ENCODE results near the gene BICD1.
A peak's percentile ranks its signal among the peaks of the same experiment; 100 is the strongest.
"Not testable (repeated sequence)": the region's sequence is repeated elsewhere in the genome, so short reads cannot be mapped to it uniquely, and the experiment has no call there.

BICD1 gene
- total RNA-seq, result 8.2 to 10.1 reads per million in 2 donors

- peak; percentile 62 for DNase-seq
Measured at GRCh38 chr12:32106517-32107358, at the start of gene BICD1. Gene BICD1, plus strand, starts transcription at chr12:32106847. Its CDS starts 485 bp downstream, at chr12:32107332.

DNA sequence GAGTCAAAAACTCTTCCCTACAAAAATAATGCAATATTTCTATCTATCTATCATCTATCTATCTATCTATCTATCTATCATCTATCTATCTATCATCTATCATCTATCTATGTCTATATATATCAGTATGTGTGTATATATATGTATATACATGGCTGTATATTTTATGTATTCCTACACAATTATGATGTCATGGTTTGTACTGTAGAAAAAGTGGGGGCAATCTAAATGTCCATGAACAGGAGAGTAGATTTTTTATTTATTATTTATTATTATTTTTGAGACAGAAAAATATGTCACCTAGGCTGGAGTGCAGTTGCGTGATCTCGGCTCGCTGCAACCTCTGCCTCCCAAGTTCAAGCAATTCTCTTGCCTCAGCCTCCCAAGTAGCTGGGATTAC, 45.6 kb upstream of the BICD1 start:
- DNase-seq, result no peak

DNA sequence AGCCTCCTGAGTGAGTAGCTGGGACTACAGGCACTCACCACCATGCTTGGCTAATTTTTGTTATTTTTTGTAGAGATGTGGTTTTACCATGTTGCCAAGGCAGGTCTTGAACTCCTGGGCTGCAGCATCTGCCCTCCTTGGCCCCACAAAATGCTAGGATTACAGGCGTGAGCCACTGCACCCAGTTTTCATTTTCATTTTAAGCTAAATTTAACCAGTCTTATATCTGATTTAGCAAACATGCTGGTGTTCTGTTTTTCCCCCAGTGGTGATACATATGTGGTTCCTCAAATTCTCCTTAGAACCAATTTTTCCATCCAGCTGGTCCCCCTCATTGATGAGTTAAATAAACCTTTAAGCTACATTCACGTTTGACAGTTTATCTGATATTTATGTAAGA, 43.8 kb upstream of the BICD1 start:
- no peak for DNase-seq

DNA sequence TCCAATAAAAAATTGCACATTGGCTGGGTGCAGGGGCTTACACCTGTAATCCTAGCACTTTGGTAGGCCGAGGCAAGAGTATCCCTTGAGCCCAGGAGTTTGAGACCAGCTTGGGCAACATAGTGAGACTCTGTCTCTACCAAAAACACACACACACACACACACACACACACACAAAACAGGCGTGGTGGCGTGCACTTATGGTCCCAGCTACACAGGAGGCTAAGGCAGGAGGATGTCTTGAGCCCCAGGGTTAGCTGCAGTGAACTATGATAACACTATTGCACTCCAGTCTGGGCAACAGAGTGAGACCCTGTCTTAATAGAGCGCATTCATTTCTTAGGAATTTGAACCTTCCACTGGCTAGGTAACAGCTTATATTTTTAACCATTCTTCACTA, 42.9 kb upstream of the BICD1 start:
- DNase-seq, result no peak

DNA sequence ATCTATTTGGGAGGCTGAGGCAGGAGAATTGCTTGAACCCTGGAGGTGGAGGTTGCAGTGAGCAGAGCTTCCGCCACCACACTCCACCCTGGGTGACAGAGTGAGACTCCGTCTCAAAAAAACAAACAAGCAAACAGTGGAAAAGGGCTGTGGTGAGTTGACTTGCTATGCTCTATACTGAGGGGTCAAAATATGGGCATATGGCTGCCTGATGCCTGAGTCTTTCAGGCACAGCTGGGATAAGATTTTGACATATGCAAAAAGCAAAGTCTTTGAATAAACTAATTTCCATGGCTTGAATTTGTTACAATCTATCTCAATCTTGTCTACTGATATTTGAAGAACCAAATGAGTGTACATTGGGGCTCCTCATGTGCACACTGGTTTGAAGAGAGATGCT, 40.4 kb upstream of the BICD1 start:
- DNase-seq, result no peak

- DNase-seq, result no peak
Measured at GRCh38 chr12:32069071-32069470, 37.6 kb upstream of the BICD1 start.

DNA sequence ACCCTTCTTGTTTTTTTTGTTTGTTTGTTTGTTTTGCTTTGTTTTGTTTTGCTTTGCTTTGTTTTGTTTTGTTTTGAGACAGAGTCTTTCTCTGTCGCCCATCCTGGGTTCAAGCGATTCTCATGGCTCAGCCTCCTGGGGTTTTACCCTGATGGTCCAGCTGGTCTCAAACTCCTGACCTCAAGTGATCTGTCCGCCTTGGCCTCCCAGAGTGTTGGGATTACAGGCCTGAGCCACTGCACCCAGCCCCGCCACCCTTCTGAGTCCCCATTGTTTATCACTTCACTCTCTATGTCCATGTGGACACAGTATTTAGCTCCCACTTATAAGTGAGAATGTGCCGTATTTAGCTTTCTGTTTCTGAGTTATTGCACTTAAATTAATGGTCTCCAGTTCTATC, 36.9 kb upstream of the BICD1 start:
- no peak for DNase-seq

GRCh38 chr12:32070370-32070769, 36.3 kb upstream of the BICD1 start:
- DNase-seq, result no peak

- DNase-seq, result no peak
Measured at GRCh38 chr12:32072102-32072501, 34.5 kb upstream of the BICD1 start.

GRCh38 chr12:32074432-32074831, 32.2 kb upstream of the BICD1 start:
- DNase-seq, result no peak

- no peak for DNase-seq
Measured at GRCh38 chr12:32076941-32077340, 29.7 kb upstream of the BICD1 start.

GRCh38 chr12:32080435-32080834, 26.2 kb upstream of the BICD1 start:
- DNase-seq, result no peak

DNA sequence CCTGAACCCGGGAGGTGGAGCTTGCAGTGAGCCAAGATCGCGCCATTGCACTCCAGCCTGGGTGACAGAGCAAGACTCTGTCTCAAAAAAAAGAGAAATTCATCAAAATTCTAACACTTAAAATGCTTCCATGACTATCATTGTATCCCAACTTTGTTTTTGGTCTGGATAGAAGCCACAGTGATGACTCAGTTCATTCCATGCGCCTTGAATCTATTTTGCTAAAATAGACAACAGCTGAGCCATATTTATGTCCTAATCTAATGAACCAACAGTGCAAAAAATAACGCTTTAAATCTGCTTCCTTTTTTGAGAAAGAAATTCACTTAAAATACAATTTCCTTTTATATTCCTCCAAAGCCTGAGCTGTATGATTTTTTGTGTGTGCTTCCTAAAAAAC, 23.2 kb upstream of the BICD1 start:
- no peak for DNase-seq

- no peak for DNase-seq
Measured at GRCh38 chr12:32084017-32084688, 22.5 kb upstream of the BICD1 start.

DNA sequence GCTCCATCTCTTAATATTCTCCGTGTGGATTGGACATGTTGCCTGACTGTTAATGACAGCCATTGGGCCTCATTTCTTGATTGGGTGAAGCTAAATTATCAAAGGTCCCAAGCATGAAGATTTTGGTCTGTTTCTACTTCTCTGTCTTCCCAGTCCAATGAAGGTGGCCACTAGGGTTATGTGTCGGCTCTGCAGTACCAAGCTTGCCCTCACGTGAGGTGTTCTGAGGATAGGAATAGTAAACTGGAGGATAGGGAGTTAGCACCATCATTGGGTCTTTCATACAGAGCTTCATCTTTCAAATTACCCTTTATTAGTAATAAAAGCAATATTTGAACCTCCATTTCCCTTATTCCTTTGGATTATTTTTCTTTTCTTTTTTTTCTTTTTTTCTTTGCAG, 21.9 kb upstream of the BICD1 start:
- no peak for DNase-seq

DNA sequence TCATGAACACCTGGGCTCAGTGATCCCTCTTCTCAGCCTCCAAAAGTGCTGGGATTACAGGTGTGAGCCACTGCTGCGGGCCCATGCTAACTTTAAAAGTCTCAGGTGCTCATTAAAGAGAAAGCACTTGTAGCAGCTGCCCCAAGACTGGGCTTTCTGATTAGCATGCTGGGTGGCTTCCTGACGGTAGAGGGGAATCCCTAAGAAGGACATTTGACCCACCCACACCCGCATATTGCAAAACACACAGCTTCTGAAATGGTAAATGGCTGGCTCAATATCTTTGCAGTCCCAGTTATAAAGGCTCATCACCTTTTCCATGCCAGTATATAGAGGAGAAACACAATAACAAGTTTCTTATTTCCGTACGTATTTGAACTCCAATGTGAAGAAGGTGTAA, 19.3 kb upstream of the BICD1 start:
- DNase-seq, result no peak

DNA sequence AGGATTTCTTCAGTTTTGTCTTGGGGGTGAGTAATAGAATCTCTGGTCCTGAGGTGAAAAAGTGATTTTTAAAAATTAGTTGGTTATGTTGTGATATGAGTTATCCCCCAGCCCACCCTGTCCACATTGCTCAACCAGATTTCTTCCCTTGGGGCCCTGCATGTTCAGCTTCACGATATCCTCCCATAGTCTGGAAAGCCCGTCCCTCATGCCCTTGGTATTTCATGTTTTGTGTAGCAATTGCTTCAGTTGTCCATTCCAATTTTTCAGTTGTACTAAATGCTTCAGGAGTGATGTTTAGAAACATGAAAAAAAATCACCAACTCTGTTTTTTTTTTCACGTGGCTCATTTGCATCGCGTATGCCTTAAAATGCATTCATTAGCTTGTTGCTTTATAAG, 17.5 kb upstream of the BICD1 start:
- DNase-seq, result no peak

DNA sequence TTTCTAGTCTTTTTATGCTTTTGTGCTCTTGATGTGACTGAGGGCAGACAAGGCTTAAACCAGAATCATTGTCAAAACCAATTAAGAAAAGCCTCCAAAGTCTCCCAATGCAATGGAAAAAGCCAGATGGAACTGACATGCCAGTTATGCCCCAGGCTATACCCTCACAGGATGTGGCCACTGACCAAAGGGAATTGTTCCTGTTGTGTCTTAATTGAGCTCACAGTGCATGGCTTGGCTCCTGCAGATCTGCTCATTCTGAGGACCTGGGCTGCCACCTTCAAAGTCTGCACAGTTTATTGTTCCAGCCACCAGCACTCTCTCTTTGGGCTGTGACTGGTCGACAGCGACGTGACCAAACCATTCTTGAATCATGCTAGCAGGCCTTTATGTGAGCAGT, 17.1 kb upstream of the BICD1 start:
- no peak for DNase-seq

DNA sequence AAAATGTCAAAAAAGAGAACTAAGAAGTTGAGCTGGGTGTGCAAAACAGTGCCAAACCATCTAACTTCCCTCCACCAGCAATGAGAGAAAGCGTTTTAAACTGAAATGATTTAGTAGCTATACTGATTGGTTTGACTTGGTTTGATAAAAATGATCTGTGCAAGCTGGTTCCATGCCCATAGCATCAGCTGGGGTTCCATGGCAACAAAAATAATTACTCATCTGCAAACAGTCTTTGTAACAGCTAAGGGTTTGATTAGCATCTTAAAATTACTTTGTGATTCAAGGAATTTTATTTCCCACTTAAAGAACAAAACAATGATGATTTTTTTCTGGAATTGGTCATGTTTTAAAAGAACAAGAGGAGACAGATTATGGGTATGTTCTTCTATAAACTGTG, 15.0 kb upstream of the BICD1 start:
- no peak for DNase-seq

DNA sequence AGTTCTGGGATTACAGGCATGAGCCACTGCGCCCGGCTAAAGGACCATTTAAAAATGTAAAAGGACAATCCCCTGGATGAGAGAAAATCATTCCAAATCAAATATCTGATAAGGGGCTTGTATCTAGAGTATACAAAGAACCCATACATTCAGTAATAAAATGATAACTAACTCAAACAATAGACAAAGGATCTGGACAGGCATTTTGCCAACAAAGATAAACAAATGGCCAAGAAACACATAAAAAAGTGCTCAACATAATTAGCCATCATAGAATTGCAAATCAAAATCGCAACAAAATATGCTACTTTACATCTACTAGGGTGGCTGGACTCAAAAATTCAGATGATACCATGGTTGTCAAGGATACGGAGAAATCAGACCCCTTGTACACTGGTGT, 8.5 kb upstream of the BICD1 start:
- no peak for DNase-seq

DNA sequence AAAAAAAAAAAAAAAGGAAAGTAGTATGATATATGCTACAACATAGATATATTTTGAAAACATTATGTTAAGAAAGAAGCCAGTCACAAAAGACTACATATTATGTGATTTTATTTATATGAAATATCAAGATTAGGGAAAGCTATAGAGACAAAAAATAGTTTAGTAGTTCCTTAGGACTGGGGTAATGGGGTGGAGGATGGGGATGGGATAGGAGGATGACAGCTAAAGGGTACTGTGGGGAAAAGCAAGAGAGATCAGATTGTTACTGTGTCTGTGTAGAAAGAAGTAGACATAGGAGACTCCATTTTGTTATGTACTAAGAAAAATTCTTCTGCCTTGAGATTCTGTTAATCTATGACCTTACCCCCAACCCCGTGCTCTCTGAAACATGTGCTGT, 7.4 kb upstream of the BICD1 start:
- DNase-seq, result not testable (repeated sequence)

GRCh38 chr12:32100361-32100760, 6.3 kb upstream of the BICD1 start:
- DNase-seq, result no peak

- DNase-seq, result no peak
Measured at GRCh38 chr12:32100888-32101287, 5.8 kb upstream of the BICD1 start.

DNA sequence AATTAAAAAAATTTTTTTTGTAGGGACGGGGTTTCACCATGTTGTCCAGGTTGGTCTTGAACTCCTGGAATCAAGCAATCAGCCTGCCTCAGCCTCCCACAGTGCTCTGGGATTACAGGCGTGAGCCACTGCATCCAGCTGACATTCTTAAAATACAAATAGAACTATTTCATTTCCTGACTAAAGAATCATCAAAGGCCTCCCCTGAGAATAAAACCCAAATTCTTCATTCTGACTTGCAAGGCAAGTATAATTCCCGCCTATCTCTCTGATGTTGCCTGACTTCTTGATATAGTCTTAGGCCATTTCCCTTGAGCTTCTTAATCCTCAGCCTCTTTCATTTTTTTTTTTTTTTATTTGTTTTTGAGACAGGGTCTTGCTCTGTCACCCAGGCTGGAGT, 4.4 kb upstream of the BICD1 start:
- no peak for DNase-seq
